HepG2 (cell line): ENCODE data around the gene CFAP100. TPM values are rescaled to one million over a fixed set of nuclear protein-coding genes. Genes with fewer than 3 reads are reported as not detected.
A peak's percentile ranks its signal among the peaks of the same experiment; 100 is the strongest.

Experiments used
- ARHGAP35 ChIP-seq: sonication (generic); formaldehyde crosslinking; IDR thresholded peaks from 2 replicates; pipeline ENCODE4 v1.9.0; 2022; ENCODE audit warnings: mild to moderate bottlenecking, inconsistent platforms, moderate library complexity, missing genetic modification reagents, borderline replicate concordance
- FOXO1 ChIP-seq: sonication (generic); formaldehyde crosslinking; IDR thresholded peaks from 2 replicates; pipeline ENCODE4 v1.4.0; 2020; ENCODE audit warnings: missing genetic modification reagents
- GTF2F1 ChIP-seq: fragments of 150-350 bp; IDR thresholded peaks from 2 replicates; pipeline ENCODE4 v1.6.1; 2014; ENCODE audit warnings: low read length
- MTF2 ChIP-seq: sonication (generic); formaldehyde crosslinking; IDR thresholded peaks from 2 replicates; pipeline ENCODE4 v1.5.0; 2020; ENCODE audit warnings: missing genetic modification reagents, borderline replicate concordance
- NFE2 ChIP-seq: sonication (generic); formaldehyde crosslinking; IDR thresholded peaks from 2 replicates; pipeline ENCODE4 v1.4.0; 2020; ENCODE audit warnings: missing genetic modification reagents
- NR2F1 ChIP-seq, 2 experiments: fragments of 450-650 bp in 1 of 2; formaldehyde crosslinking in 1 of 2; IDR thresholded peaks; 2 replicates each; pipeline versions ENCODE4 v1.5.0 to v1.6.1; 2016 to 2020; ENCODE audit warnings: mild to moderate bottlenecking in 1 of 2, missing compliant biosample characterization in 1 of 2, missing genetic modification reagents in 1 of 2, moderate library complexity in 1 of 2
- SALL1 ChIP-seq: sonication (generic); formaldehyde crosslinking; IDR thresholded peaks from 2 replicates; pipeline ENCODE4 v1.8.0; 2022; ENCODE audit warnings: mild to moderate bottlenecking, missing genetic modification reagents
- SATB2 ChIP-seq: sonication (generic); formaldehyde crosslinking; IDR thresholded peaks from 2 replicates; pipeline ENCODE4 v1.5.0; 2020; ENCODE audit warnings: missing genetic modification reagents
- SMC3 ChIP-seq: IDR thresholded peaks from 2 replicates; pipeline ENCODE4 v1.6.1; 2011; ENCODE audit warnings: low read length, improper control_type of control experiment
- SNAI1 ChIP-seq: sonication (generic); formaldehyde crosslinking; IDR thresholded peaks from 2 replicates; pipeline ENCODE4 v1.5.0; 2020; ENCODE audit warnings: mild to moderate bottlenecking, missing genetic modification reagents, borderline replicate concordance
- TEAD3 ChIP-seq: optimal IDR thresholded peaks from 2 replicates; pipeline ENCODE3; 2016; ENCODE audit warnings: borderline replicate concordance
- ZBTB7B ChIP-seq: sonication (generic); formaldehyde crosslinking; IDR thresholded peaks from 2 replicates; pipeline ENCODE4 v1.4.0; 2020; ENCODE audit warnings: missing genetic modification reagents
- ZMYM3 ChIP-seq: sonication (generic); formaldehyde crosslinking; IDR thresholded peaks from 2 replicates; pipeline ENCODE4 v1.5.1; 2020; ENCODE audit warnings: mild to moderate bottlenecking, missing genetic modification reagents
- ZNF329 ChIP-seq: sonication (generic); formaldehyde crosslinking; IDR thresholded peaks from 2 replicates; pipeline ENCODE4 v1.9.0; 2021; ENCODE audit warnings: low read depth, mild to moderate bottlenecking, missing genetic modification reagents
- ZNF543 ChIP-seq: sonication (generic); formaldehyde crosslinking; IDR thresholded peaks from 2 replicates; pipeline ENCODE4 v1.4.0; 2020; ENCODE audit warnings: mild to moderate bottlenecking, missing genetic modification reagents
- ZNF615 ChIP-seq: sonication (generic); formaldehyde crosslinking; IDR thresholded peaks from 2 replicates; pipeline ENCODE4 v1.5.0; 2020; ENCODE audit warnings: mild to moderate bottlenecking, missing genetic modification reagents, borderline replicate concordance
- ZNF790 ChIP-seq: sonication (generic); formaldehyde crosslinking; IDR thresholded peaks from 2 replicates; pipeline ENCODE4 v1.8.0; 2022; ENCODE audit warnings: missing genetic modification reagents, mild to moderate bottlenecking, borderline replicate concordance
- polyA plus RNA-seq, 8 experiments: library from polyadenylated mRNA; depleted of rRNA in 3 of 8; stranded (reverse) in 7 of 8; unstranded in 1 of 8; fragments of >200 nt; fragmentation: Illumina TruSeq in 4 of 8; extraction: Trizol in 4 of 8; gene quantifications; 2 replicates each; pipeline versions ENCODE4 v1.2.1 to v1.2.3, GENCODE V29; 2011 to 2016; ENCODE audit warnings: low read depth in 4 of 8, missing spikeins in 1 of 8, mixed read lengths in 1 of 8; ENCODE audit not compliant: insufficient read depth in 1 of 8
- total RNA-seq, 5 experiments: library from RNA; depleted of rRNA; stranded (reverse); fragments of >200 nt; fragmentation: Illumina TruSeq; extraction: Trizol; gene quantifications; 2 replicates each; pipeline ENCODE4 v1.2.3, GENCODE V29; 2016; ENCODE audit warnings: low read depth in 1 of 5
- TF ChIP-seq, protein P1 (sequence below): sonication (generic); formaldehyde crosslinking; IDR thresholded peaks from 2 replicates; pipeline ENCODE4 v1.8.0; 2022; ENCODE audit warnings: mild to moderate bottlenecking, missing genetic modification reagents, borderline replicate concordance
- TF ChIP-seq, protein P2 (sequence below): sonication (generic); formaldehyde crosslinking; IDR thresholded peaks from 2 replicates; pipeline ENCODE4 v1.4.0; 2020; ENCODE audit warnings: missing genetic modification reagents, mild to moderate bottlenecking, borderline replicate concordance
- TF ChIP-seq, protein P3 (sequence below): sonication (generic); formaldehyde crosslinking; IDR thresholded peaks from 2 replicates; pipeline ENCODE4 v1.4.0; 2020; ENCODE audit warnings: missing genetic modification reagents
- TF ChIP-seq, protein P4 (sequence below), 2 experiments: sonication (generic) in 1 of 2; formaldehyde crosslinking in 1 of 2; IDR thresholded peaks; 2 replicates each; pipeline versions ENCODE4 v1.5.1 to v1.6.1; 2011 to 2020; ENCODE audit warnings: borderline replicate concordance in 1 of 2, low read depth in 1 of 2, low read length in 1 of 2, mild to moderate bottlenecking in 1 of 2, missing genetic modification reagents in 1 of 2, moderate library complexity in 1 of 2
- TF ChIP-seq, protein P5 (sequence below): sonication (generic); formaldehyde crosslinking; IDR thresholded peaks from 2 replicates; pipeline ENCODE4 v1.4.0; 2020; ENCODE audit warnings: mild to moderate bottlenecking, low read depth, missing genetic modification reagents

Gene CFAP100
- total and polyA plus RNA-seq, 2 of the 13 experiments (the other 11 are each of a cell fraction or from before 2014, with no cell fraction given): 0.32 TPM; not detected in 1

DNA sequence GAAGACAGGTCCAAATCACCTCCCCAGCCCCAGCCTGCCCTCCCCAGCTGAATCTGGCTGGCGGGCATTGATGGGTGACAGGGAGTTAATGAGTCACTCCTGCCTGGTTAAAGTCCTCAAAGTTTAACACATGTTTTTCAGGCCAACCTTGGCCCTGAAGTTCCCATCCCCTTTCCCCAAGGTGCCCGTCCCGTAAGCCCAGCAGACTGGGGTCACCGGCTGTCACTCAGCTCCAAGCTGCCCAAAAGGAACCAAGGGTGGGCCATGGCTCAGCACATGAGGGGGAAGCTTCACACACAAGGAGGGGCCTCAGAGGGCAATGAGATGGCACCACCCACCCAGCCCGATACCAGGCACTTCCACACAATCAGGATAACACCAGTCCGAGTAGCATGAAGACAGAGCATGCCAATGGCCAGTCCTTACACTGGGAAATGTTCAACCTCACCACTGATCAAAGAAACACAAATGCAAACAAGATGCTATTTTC lies 27.3 kb upstream of the CFAP100 start (continued):
- TF ChIP-seq, protein P1, sequence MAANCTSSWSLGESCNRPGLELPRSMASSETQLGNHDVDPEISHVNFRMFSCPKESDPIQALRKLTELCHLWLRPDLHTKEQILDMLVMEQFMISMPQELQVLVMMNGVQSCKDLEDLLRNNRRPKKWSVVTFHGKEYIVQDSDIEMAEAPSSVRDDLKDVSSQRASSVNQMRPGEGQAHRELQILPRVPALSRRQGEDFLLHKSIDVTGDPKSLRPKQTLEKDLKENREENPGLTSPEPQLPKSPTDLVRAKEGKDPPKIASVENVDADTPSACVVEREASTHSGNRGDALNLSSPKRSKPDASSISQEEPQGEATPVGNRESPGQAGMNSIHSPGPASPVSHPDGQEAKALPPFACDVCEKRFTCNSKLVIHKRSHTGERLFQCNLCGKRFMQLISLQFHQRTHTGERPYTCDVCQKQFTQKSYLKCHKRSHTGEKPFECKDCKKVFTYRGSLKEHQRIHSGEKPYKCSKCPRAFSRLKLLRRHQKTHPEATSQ (CRISPR knock-in tag): no peak
- TF ChIP-seq SMC3 (no peak), SNAI1 (CRISPR knock-in tag) (no peak), GTF2F1 (no peak), FOXO1 (CRISPR knock-in tag) (0 out of 2 replicates have a peak, but pooled peaks have one; percentile 22), ZNF790 (CRISPR knock-in tag) (no peak), TEAD3 (CRISPR knock-in tag) (peak; percentile 44), NR2F1 (CRISPR knock-in tag; IDR thresholded peaks at IDR 0.05) (no peak), ZMYM3 (CRISPR knock-in tag) (0 out of 2 replicates have a peak, but pooled peaks have one; percentile 44), SATB2 (CRISPR knock-in tag) (no peak), NFE2 (CRISPR knock-in tag) (no peak), ZBTB7B (CRISPR knock-in tag) (no peak), MTF2 (CRISPR knock-in tag) (no peak), ZNF543 (CRISPR knock-in tag) (no peak), ZNF329 (no peak), ARHGAP35 (no peak), SALL1 (peak; percentile 53; the same call in 1 of the 2 replicates), ZNF615 (CRISPR knock-in tag) (no peak)
- TF ChIP-seq, protein P2, sequence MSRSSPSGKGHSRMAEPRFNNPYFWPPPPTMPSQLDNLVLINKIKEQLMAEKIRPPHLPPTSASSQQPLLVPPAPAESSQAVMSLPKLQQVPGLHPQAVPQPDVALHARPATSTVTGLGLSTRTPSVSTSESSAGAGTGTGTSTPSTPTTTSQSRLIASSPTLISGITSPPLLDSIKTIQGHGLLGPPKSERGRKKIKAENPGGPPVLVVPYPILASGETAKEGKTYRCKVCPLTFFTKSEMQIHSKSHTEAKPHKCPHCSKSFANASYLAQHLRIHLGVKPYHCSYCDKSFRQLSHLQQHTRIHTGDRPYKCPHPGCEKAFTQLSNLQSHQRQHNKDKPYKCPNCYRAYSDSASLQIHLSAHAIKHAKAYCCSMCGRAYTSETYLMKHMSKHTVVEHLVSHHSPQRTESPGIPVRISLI: no peak
- TF ChIP-seq, protein P3, sequence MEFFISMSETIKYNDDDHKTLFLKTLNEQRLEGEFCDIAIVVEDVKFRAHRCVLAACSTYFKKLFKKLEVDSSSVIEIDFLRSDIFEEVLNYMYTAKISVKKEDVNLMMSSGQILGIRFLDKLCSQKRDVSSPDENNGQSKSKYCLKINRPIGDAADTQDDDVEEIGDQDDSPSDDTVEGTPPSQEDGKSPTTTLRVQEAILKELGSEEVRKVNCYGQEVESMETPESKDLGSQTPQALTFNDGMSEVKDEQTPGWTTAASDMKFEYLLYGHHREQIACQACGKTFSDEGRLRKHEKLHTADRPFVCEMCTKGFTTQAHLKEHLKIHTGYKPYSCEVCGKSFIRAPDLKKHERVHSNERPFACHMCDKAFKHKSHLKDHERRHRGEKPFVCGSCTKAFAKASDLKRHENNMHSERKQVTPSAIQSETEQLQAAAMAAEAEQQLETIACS (CRISPR knock-in tag): no peak
- TF ChIP-seq, protein P4, sequence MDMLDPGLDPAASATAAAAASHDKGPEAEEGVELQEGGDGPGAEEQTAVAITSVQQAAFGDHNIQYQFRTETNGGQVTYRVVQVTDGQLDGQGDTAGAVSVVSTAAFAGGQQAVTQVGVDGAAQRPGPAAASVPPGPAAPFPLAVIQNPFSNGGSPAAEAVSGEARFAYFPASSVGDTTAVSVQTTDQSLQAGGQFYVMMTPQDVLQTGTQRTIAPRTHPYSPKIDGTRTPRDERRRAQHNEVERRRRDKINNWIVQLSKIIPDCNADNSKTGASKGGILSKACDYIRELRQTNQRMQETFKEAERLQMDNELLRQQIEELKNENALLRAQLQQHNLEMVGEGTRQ (IDR thresholded peaks at IDR 0.05; ENCODE audit: low read depth, low read length): no peak
- TF ChIP-seq, protein P4 (CRISPR knock-in tag; IDR thresholded peaks at IDR 0.05; ENCODE audit: borderline replicate concordance): no peak
- TF ChIP-seq, protein P5, sequence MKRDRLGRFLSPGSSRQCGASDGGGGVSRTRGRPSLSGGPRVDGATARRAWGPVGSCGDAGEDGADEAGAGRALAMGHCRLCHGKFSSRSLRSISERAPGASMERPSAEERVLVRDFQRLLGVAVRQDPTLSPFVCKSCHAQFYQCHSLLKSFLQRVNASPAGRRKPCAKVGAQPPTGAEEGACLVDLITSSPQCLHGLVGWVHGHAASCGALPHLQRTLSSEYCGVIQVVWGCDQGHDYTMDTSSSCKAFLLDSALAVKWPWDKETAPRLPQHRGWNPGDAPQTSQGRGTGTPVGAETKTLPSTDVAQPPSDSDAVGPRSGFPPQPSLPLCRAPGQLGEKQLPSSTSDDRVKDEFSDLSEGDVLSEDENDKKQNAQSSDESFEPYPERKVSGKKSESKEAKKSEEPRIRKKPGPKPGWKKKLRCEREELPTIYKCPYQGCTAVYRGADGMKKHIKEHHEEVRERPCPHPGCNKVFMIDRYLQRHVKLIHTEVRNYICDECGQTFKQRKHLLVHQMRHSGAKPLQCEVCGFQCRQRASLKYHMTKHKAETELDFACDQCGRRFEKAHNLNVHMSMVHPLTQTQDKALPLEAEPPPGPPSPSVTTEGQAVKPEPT (CRISPR knock-in tag): no peak
